GM12872 (cell line): ENCODE results near the gene RGS16.

Experiments
- CTCF ChIP-seq: IDR thresholded peaks from 3 replicates; pipeline ENCODE4 v1.5.1; 2011; ENCODE audit warnings: low read depth, mild to moderate bottlenecking, low read length, moderate library complexity; ENCODE audit not compliant: insufficient read depth

RGS16 gene

GRCh38 chr1:182587666-182588499, 16.3 kb downstream of the RGS16 start:
- TF ChIP-seq CTCF = no peak

GRCh38 chr1:182587093-182587492, 17.1 kb downstream of the RGS16 start:
- TF ChIP-seq CTCF = no peak

GRCh38 chr1:182586380-182586779, 17.8 kb downstream of the RGS16 start:
- no peak for TF ChIP-seq CTCF

GRCh38 chr1:182584746-182585145, 19.4 kb downstream of the RGS16 start:
- TF ChIP-seq CTCF = no peak

GRCh38 chr1:182580736-182581135, 23.5 kb downstream of the RGS16 start:
- TF ChIP-seq CTCF = no peak

GRCh38 chr1:182575540-182576149, 28.5 kb downstream of the RGS16 start:
- TF ChIP-seq CTCF = no peak

GRCh38 chr1:182574156-182574555, 30.0 kb downstream of the RGS16 start:
- TF ChIP-seq CTCF = no peak
